PFSK-1 (cell line): ENCODE data around the gene FNBP1.

Experiments
- SIN3A ChIP-seq: IDR thresholded peaks from 2 replicates; pipeline ENCODE4 v1.6.1; 2012; ENCODE audit warnings: mild to moderate bottlenecking, low read length, moderate library complexity, borderline replicate concordance; ENCODE audit not compliant: insufficient read depth
- TF ChIP-seq, protein P1 (sequence below), 2 experiments: IDR thresholded peaks; 2 replicates each; pipeline versions ENCODE4 v1.6.1 to v1.8.0; 2011 to 2012; ENCODE audit warnings: low read depth in 2 of 2, low read length in 2 of 2, control low read depth in 1 of 2, inconsistent platforms in 1 of 2, mild to moderate bottlenecking in 1 of 2, moderate library complexity in 1 of 2; ENCODE audit not compliant: insufficient read depth in 1 of 2

DNA sequence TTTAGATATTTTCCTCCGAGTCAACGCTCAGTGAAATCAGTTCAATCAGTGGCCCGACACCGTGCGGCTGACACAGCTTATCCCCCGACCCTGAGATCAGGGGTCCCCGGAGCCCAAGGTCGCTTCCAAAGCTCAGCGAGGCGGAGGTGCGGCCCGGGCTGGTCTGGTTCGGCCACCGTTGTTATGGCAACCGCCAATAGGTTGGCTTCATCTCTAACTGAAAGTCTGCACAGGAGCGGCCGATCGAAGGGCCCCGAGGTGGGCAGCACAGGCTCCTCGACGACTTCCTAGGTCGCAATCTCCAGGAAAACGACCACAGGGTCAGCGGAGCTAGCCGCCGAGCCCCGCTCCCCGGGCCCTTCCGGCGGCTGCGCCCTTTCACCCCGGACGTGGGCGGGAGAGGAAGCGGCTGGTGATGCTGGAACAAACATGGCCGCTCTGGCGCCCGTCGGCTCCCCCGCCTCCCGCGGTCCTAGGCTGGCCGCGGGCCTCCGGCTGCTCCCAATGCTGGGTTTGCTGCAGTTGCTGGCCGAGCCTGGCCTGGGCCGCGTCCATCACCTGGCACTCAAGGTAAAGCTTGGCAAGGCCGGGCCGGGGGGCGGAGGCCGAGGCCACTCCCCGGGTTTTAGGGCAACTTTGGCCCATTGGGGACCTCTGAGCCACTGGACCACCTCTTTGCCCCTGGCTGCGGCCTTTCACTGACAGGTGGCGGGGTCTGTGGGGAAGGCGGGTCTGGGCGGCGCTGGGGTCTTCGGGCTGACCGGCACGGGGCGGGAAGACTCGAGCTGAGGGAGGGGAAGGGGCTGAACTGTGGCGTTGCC, 10.7 kb upstream of the FNBP1 start, which contains the start of gene GPR107:
- TF ChIP-seq, protein P1, sequence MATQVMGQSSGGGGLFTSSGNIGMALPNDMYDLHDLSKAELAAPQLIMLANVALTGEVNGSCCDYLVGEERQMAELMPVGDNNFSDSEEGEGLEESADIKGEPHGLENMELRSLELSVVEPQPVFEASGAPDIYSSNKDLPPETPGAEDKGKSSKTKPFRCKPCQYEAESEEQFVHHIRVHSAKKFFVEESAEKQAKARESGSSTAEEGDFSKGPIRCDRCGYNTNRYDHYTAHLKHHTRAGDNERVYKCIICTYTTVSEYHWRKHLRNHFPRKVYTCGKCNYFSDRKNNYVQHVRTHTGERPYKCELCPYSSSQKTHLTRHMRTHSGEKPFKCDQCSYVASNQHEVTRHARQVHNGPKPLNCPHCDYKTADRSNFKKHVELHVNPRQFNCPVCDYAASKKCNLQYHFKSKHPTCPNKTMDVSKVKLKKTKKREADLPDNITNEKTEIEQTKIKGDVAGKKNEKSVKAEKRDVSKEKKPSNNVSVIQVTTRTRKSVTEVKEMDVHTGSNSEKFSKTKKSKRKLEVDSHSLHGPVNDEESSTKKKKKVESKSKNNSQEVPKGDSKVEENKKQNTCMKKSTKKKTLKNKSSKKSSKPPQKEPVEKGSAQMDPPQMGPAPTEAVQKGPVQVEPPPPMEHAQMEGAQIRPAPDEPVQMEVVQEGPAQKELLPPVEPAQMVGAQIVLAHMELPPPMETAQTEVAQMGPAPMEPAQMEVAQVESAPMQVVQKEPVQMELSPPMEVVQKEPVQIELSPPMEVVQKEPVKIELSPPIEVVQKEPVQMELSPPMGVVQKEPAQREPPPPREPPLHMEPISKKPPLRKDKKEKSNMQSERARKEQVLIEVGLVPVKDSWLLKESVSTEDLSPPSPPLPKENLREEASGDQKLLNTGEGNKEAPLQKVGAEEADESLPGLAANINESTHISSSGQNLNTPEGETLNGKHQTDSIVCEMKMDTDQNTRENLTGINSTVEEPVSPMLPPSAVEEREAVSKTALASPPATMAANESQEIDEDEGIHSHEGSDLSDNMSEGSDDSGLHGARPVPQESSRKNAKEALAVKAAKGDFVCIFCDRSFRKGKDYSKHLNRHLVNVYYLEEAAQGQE (IDR thresholded peaks at IDR 0.05; ENCODE audit: insufficient read depth in 1 of 2, low read depth in 2 of 2, low read length in 2 of 2): peak in 1 of 2 experiments; percentile 52; a peak in 1 of 4 replicates
- TF ChIP-seq SIN3A: peak; percentile 85; the same call in 1 of the 2 replicates
